Endothelial cell of umbilical vein (primary cell): ENCODE results near the gene AQP9. TPM values are rescaled to one million over a fixed set of nuclear protein-coding genes. Genes with fewer than 3 reads are reported as not detected.

ENCODE experiments used
- BruUV-seq: library from RNA; stranded (reverse); fragments of 400-500 nt; replicated peaks from 2 replicates; lab custom pipeline; 2021; lab: Mats Ljungman, UMichigan
- CTCF ChIA-PET: fragments of 300-600, 350-600 bp; sonication (Branson Sonifier 250); formaldehyde crosslinking; loops from one replicate; lab custom pipeline; 2021; ENCODE audit warnings: antibody characterized with exemption, inconsistent platforms; lab: Charles Lee
- POLR2A ChIA-PET: fragments of 300-600, 350-600 bp; sonication (Branson Sonifier 250); formaldehyde crosslinking; loops from one replicate; lab custom pipeline; 2021; ENCODE audit warnings: antibody characterized with exemption, inconsistent platforms; lab: Charles Lee
- DNase-seq: peaks from one replicate; pipeline ENCODE4 v3.0.0-alpha.2; 2011; ENCODE audit warnings: low read depth, low spot score
- FAIRE-seq: peaks from 2 replicates; lab custom pipeline; 2011; peaks lifted over from hg19 to GRCh38; lab: Jason Lieb, UNC
- H2AFZ ChIP-seq: 2 replicates; pipeline ENCODE4 v1.6.0; 2012; ENCODE audit warnings: low read depth, low read length, control low read depth, inconsistent platforms
- H3K27ac ChIP-seq: 2 replicates; pipeline ENCODE4 v1.5.1; 2011; ENCODE audit warnings: low read depth, mild to moderate bottlenecking, control low read depth, low read length, moderate library complexity; ENCODE audit not compliant: insufficient read depth
- H3K27me3 ChIP-seq, 2 experiments: 2 replicates each; pipeline versions ENCODE4 v1.6.0 to v1.6.1; 2011; ENCODE audit warnings: low read length in 2 of 2, mixed read lengths in 1 of 2; ENCODE audit not compliant: control insufficient read depth in 2 of 2, insufficient read depth in 2 of 2
- H3K36me3 ChIP-seq, 2 experiments: 2 replicates in 1 of 2; 3 replicates in 1 of 2; pipeline ENCODE4 v1.5.1; 2011; ENCODE audit warnings: low read length in 2 of 2, mild to moderate bottlenecking in 1 of 2, moderate library complexity in 1 of 2; ENCODE audit not compliant: control insufficient read depth in 2 of 2, insufficient read depth in 2 of 2; ENCODE audit errors: extremely low read depth in 1 of 2
- H3K4me1 ChIP-seq: 3 replicates; pipeline ENCODE4 v1.5.1; 2011; ENCODE audit warnings: mild to moderate bottlenecking, low read length; ENCODE audit not compliant: control insufficient read depth, insufficient read depth; ENCODE audit errors: extremely low read depth
- H3K4me2 ChIP-seq: 2 replicates; pipeline ENCODE4 v1.6.1; 2011; ENCODE audit warnings: low read length, control low read depth, mixed read lengths; ENCODE audit not compliant: insufficient read depth
- H3K4me3 ChIP-seq, 3 experiments: fragments of 200-600 bp in 1 of 3; sonication (generic), shearing (Covaris generic) in 1 of 3; replicated peaks in 1 of 3; 2 replicates each; pipeline ENCODE4 v1.5.1; 2011 to 2016; ENCODE audit warnings: control low read depth in 3 of 3, low read length in 3 of 3, mild to moderate bottlenecking in 2 of 3, inconsistent platforms in 1 of 3, low read depth in 1 of 3, moderate library complexity in 1 of 3; ENCODE audit not compliant: insufficient read depth in 1 of 3
- H3K79me2 ChIP-seq: 2 replicates; pipeline ENCODE4 v1.6.0; 2012; ENCODE audit warnings: low read length, inconsistent platforms; ENCODE audit not compliant: control insufficient read depth, insufficient read depth
- H3K9ac ChIP-seq: replicated peaks from 2 replicates; pipeline ENCODE3; 2011; ENCODE audit warnings: low read length, control low read depth; ENCODE audit not compliant: insufficient read depth; ENCODE audit errors: extremely low read depth
- H3K9me1 ChIP-seq: replicated peaks from 3 replicates; pipeline ENCODE4 v1.6.0; 2011; ENCODE audit warnings: mild to moderate bottlenecking, low read length; ENCODE audit not compliant: control insufficient read depth, insufficient read depth; ENCODE audit errors: extremely low read depth
- H3K9me3 ChIP-seq: replicated peaks from 2 replicates; pipeline ENCODE4 v1.5.1; 2012; ENCODE audit warnings: low read length, inconsistent platforms; ENCODE audit not compliant: control insufficient read depth, insufficient read depth
- H4K20me1 ChIP-seq: replicated peaks from 2 replicates; pipeline ENCODE3; 2011; ENCODE audit warnings: mild to moderate bottlenecking, low read length; ENCODE audit not compliant: control insufficient read depth, insufficient read depth; ENCODE audit errors: extremely low read depth
- EZH2 ChIP-seq: IDR thresholded peaks from 2 replicates; pipeline ENCODE4 v1.6.1; 2012; ENCODE audit warnings: borderline replicate concordance, low read depth, mild to moderate bottlenecking, moderate library complexity, low read length, inconsistent platforms; ENCODE audit not compliant: severe bottlenecking
- FOS ChIP-seq: IDR thresholded peaks from 2 replicates; pipeline ENCODE4 v1.6.1; 2011; ENCODE audit warnings: mild to moderate bottlenecking, low read length, moderate library complexity, borderline replicate concordance; ENCODE audit not compliant: insufficient read depth
- GATA2 ChIP-seq: IDR thresholded peaks from 2 replicates; pipeline ENCODE4 v1.7.0; 2011; ENCODE audit warnings: low read depth, mild to moderate bottlenecking, moderate library complexity, mixed read lengths, low read length; ENCODE audit not compliant: insufficient read length, insufficient read depth
- MAX ChIP-seq: IDR thresholded peaks from 2 replicates; pipeline ENCODE4 v1.6.1; 2011; ENCODE audit not compliant: insufficient read depth, insufficient read length
- POLR2A ChIP-seq: IDR thresholded peaks from 2 replicates; pipeline ENCODE4 v1.6.1; 2012; ENCODE audit warnings: low read depth, mild to moderate bottlenecking, control low read depth, low read length
- POLR2AphosphoS5 ChIP-seq: IDR thresholded peaks from 2 replicates; pipeline ENCODE4 v1.6.1; 2012; ENCODE audit warnings: low read depth, mild to moderate bottlenecking, control low read depth, low read length, moderate library complexity; ENCODE audit not compliant: insufficient read depth
- dilution Hi-C: fragments of 300-500 bp; cut with MboI; formaldehyde crosslinking; loops from one replicate; pipeline ENCODE4 v1.15.0; 2019; ENCODE audit warnings: low sequenced_read_pairs; ENCODE audit not compliant: extremely low pct_ligation_motif_present
- intact Hi-C: fragments of 100-400 bp; cut with micrococcal nuclease; formaldehyde crosslinking; loops from one replicate; pipeline ENCODE4 v1.10.0; 2022
- polyA plus RNA-seq, 4 experiments: library from polyadenylated mRNA; depleted of rRNA in 3 of 4; stranded (reverse) in 3 of 4; unstranded in 1 of 4; fragments of >200 nt; gene quantifications; 2 replicates each; pipeline versions ENCODE4 v1.2.1 to v1.2.3, GENCODE V29; 2011 to 2012; ENCODE audit warnings: missing spikeins in 1 of 4
- total RNA-seq: library from RNA; stranded (reverse); gene quantifications from 2 replicates; pipeline ENCODE4 v1.2.3, GENCODE V29; 2021
- TF ChIP-seq, protein P1 (sequence below), 2 donors: IDR thresholded peaks; 1 replicate in 1 of 2; 2 replicates in 1 of 2; pipeline ENCODE4 v1.5.1; 2011; ENCODE audit warnings: low read length in 2 of 2, mild to moderate bottlenecking in 2 of 2, moderate library complexity in 2 of 2, control low read depth in 1 of 2, inconsistent platforms in 1 of 2, low read depth in 1 of 2; ENCODE audit not compliant: insufficient read depth in 1 of 2; ENCODE audit errors: extremely low read depth in 1 of 2

The AQP9 gene
- total and polyA plus RNA-seq, 2 donors (not counting 3 experiments of a cell fraction or from before 2014, with no cell fraction given) = not detected

DNA sequence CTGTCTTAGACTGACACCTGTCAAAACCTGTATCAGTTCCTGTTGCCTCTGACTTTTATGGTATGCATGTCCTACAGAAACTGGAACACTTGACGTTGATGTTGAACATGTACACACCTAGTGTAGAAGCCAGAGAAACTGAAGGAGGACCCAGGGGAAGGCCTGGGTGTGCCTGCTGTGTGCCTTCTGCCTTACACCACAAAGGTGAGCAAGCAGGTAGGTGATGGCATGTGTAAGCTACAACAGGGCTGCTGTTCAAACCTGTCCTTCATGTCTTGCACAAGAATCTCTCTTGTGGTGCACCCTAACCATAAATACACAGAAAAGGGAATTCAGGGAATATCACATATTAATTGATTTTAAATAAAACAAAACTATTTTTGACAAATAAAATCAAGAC lies 13.6 kb upstream of the AQP9 start:
- dilution Hi-C loops (no loop called here), intact Hi-C loops (no loop called here)
- no peaks in the 10 kb centered on the region for H3K9me1 ChIP-seq
- H3K4me3 ChIP-seq = no peak overlapping the region
- DNase-seq (no peak), FAIRE-seq (no peak)
- no peaks in the 10 kb centered on the region for H3K4me1 ChIP-seq
- no peaks in the 10 kb centered on the region for H3K36me3 ChIP-seq
- no peak overlapping the region for H3K27ac ChIP-seq
- ChIA-PET CTCF (no interaction called here), POLR2A (no interaction called here)
- no peak overlapping the region for H3K4me2 ChIP-seq
- no peaks in the 10 kb centered on the region for H4K20me1 ChIP-seq
- H3K27me3 ChIP-seq = no peaks in the 10 kb centered on the region
- TF ChIP-seq POLR2A (no peak), POLR2AphosphoS5 (no peak), EZH2 (no peak), GATA2 (no peak), MAX (no peak), FOS (no peak)
- TF ChIP-seq, protein P1, sequence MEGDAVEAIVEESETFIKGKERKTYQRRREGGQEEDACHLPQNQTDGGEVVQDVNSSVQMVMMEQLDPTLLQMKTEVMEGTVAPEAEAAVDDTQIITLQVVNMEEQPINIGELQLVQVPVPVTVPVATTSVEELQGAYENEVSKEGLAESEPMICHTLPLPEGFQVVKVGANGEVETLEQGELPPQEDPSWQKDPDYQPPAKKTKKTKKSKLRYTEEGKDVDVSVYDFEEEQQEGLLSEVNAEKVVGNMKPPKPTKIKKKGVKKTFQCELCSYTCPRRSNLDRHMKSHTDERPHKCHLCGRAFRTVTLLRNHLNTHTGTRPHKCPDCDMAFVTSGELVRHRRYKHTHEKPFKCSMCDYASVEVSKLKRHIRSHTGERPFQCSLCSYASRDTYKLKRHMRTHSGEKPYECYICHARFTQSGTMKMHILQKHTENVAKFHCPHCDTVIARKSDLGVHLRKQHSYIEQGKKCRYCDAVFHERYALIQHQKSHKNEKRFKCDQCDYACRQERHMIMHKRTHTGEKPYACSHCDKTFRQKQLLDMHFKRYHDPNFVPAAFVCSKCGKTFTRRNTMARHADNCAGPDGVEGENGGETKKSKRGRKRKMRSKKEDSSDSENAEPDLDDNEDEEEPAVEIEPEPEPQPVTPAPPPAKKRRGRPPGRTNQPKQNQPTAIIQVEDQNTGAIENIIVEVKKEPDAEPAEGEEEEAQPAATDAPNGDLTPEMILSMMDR (IDR thresholded peaks at IDR 0.05; ENCODE audit: extremely low read depth in 1 of 2, insufficient read depth in 1 of 2, low read depth in 1 of 2, low read length in 2 of 2) = no peak
- no peak overlapping the region for H3K9ac ChIP-seq
- H3K79me2 ChIP-seq = no peaks in the 10 kb centered on the region
- no peaks in the 10 kb centered on the region for H3K9me3 ChIP-seq
- H2AFZ ChIP-seq = no peak overlapping the region
- BruUV-seq = no TSS peak
